Stimulated activated CD8-positive, alpha-beta memory T cell treated with anti-CD3 and anti-CD28 coated beads, Interleukin-15, amount 100 ng/mL, for 4 hours (primary cell): Measurements from ENCODE around the gene SLC5A9.
"Not testable (repeated sequence)": the region's sequence is repeated elsewhere in the genome, so short reads cannot be mapped to it uniquely, and the experiment has no call there.

ENCODE experiments used
- DNase-seq, 2 donors: peaks; one replicate each; pipeline ENCODE4 v3.0.0-alpha.2; 2020; ENCODE audit warnings: low read depth in 2 of 2

SLC5A9 gene

GRCh38 chr1:48222501-48223242 is at the start of gene SLC5A9:
SLC5A9 (plus strand) TSS chr1:48222716; CDS start chr1:48222737, 21 bp downstream.
- no peak for DNase-seq

- no peak for DNase-seq
These were observed 47.4 kb upstream of the SLC5A9 start for GRCh38 chr1:48175116-48175515.

GRCh38 chr1:48177257-48177656 is 45.3 kb upstream of the SLC5A9 start:
- no peak for DNase-seq

GRCh38 chr1:48181669-48182367 is 40.7 kb upstream of the SLC5A9 start:
- DNase-seq: no peak

GRCh38 chr1:48182439-48182838 is 40.1 kb upstream of the SLC5A9 start:
- DNase-seq: no peak

GRCh38 chr1:48186306-48186839 is 36.1 kb upstream of the SLC5A9 start:
- no peak for DNase-seq

- no peak for DNase-seq
These were observed 34.5 kb upstream of the SLC5A9 start for GRCh38 chr1:48187969-48188563.

GRCh38 chr1:48190881-48191280 is 31.6 kb upstream of the SLC5A9 start:
- DNase-seq: no peak

- DNase-seq: no peak
These were observed 27.7 kb upstream of the SLC5A9 start for GRCh38 chr1:48194801-48195200.

- no peak for DNase-seq
These were observed 26.3 kb upstream of the SLC5A9 start for GRCh38 chr1:48196237-48196636.

GRCh38 chr1:48198970-48199369 is 23.5 kb upstream of the SLC5A9 start:
- no peak for DNase-seq

GRCh38 chr1:48200166-48200900 is 22.2 kb upstream of the SLC5A9 start:
- no peak for DNase-seq

- peak in 1 of 2 donors; percentile 10 for DNase-seq
These were observed 20.3 kb upstream of the SLC5A9 start for GRCh38 chr1:48202030-48202752.

- no peak for DNase-seq
These were observed 19.1 kb upstream of the SLC5A9 start for GRCh38 chr1:48203287-48203900.

GRCh38 chr1:48205522-48205921 is 17.0 kb upstream of the SLC5A9 start:
- no peak for DNase-seq

- DNase-seq: no peak
These were observed 16.1 kb upstream of the SLC5A9 start for GRCh38 chr1:48206371-48206770.

GRCh38 chr1:48207131-48207530 is 15.4 kb upstream of the SLC5A9 start:
- no peak for DNase-seq

GRCh38 chr1:48207536-48208075 is 14.9 kb upstream of the SLC5A9 start:
- DNase-seq: no peak

- no peak for DNase-seq
These were observed 14.3 kb upstream of the SLC5A9 start for GRCh38 chr1:48208251-48208650.

- DNase-seq: no peak
These were observed 13.9 kb upstream of the SLC5A9 start for GRCh38 chr1:48208652-48209051.

GRCh38 chr1:48213462-48213861 is 9.1 kb upstream of the SLC5A9 start:
- not testable (repeated sequence) for DNase-seq
